ENCODE data around the gene POLDIP2.
A peak's percentile ranks its signal among the peaks of the same experiment; 100 is the strongest.

The POLDIP2 gene, protein sequence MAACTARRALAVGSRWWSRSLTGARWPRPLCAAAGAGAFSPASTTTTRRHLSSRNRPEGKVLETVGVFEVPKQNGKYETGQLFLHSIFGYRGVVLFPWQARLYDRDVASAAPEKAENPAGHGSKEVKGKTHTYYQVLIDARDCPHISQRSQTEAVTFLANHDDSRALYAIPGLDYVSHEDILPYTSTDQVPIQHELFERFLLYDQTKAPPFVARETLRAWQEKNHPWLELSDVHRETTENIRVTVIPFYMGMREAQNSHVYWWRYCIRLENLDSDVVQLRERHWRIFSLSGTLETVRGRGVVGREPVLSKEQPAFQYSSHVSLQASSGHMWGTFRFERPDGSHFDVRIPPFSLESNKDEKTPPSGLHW

DNA sequence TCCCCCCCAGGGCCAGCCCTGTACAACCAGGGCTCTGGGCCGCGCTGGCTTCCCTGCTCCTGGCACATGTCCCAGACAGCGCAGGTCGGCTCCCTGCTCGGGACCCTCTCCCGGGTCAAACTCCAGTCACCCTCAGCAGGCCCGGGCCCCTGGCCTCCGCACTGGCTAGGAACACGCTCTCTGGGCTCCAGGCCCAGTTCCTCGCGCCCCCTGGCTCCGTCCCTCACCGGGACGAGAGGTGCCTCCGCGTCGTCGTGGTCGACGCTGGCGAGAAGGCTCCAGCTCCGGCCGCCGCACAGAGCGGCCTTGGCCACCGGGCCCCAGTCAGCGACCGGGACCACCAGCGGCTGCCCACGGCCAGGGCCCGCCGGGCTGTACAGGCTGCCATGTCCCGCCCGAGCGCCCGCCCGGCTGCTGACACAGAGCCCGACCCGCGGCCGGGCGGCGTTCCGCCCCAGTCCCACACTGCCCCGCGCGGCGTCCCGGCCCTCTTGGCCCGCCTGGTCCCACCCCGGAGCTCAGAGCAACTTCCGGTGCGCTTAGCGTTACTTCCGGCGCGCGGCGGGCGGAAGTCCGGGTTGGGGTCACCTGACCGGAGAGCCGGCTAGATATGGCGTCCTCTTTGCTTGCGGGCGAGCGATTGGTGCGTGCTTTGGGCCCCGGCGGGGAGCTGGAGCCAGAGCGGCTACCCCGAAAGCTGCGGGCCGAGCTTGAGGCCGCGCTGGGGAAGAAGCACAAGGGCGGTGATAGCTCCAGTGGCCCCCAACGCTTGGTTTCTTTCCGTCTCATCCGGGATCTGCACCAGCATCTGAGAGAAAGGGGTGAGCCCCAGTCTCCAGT, at the start of gene POLDIP2:
TSS of gene POLDIP2 (minus strand) at position 467 of the 840 bp plus-strand sequence. CDS start at position 388, 79 bp downstream.
- DNase-seq: peak; percentile 89

DNA sequence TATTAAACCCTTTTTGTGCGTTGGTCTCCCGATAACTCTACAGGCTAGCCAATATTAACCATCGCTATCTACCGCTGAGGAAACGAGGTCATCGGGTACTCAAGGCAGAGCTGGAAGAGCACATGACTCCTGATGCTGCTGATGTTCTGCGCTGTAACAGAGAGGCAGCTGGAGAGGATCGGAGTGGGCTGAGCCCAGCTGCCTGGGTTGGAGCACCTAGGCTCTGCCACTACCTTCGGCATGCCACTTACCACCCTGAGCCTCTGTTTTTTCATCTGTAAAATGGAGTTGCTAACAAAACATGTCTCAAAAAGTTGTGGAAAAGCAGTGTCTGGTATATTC, 49.1 kb upstream of the POLDIP2 start:
- no peak for DNase-seq

DNA sequence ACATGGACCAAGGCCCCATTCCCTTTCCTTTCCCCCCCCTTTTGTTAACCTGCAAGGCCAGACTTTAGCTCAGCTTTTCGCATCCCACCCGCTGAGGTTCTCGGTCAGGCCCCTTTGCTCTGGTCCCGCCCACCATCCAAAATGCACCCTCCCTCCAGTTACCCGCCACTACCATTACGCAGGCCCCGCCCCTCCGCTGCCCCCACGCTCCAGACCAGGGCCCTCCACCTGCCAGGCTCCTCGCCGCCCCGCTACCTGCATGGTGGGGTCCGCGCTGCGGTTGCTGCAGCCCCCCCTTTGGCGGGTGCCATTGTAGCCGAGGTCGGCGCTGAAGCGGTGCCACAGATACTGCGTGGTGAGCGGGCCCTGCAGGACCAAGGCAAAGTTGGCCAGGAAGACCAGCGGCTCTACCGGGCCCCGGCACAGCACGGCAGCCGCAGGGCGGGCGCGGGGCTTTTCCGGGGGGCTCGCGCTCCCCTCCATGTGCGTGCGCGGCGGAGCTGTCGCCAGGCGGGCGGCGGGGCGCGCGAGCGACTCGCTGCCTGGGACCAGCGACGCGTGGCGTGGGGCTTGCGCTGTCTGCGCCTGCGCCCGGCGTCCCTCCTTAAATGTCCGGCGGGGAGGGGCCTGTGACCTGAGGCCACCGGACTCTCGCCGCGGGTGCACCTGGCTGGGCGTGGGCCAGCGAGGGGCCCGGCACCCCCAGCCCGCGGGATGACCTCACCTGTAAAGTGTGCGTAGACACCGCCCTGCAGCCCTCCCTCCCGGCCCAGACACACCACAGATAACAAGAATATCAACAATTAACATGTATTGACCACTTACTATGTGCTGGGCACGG, 48.5 kb upstream of the POLDIP2 start, which contains the start of gene SLC46A1:
TSS of gene SLC46A1 (minus strand) at position 581 of the 841 bp plus-strand sequence. CDS start at position 483, 98 bp downstream.
- DNase-seq: no peak

DNA sequence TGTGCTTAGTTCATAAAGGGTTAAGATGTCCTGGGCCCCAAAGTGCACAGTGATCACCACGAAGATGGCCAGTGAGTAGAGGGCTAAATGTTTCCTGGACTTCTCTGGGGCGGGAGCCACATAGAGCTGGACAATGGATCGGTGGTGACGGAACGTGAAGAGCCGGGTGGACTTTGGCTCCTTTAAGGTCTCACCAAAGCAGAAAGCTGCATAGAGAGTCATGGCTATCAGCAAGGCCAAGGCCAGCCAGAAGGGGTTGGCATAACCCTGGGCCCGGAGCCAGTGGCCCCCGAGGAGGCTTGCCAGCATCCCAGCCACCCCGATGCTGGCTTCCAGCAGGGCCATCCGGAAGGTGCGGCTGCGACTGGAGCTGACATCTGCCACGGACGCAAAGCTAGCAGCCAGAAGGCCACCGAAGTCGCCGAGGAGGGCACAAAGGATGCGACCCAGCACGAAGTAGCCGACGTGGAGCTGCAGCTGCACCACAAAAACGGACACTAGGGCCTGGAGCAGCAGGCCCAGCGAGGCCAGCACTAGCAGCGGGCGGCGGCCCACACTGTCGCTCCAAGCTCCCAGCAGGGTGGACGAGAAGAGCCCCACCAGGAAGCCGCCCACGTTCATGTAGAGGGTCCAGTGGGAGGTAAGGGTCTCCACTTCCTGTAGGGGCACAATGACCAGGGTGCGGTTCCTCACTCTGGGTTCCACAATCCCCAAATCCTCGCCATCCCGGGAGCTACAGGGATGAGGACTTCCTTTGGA, 47.7 kb upstream of the POLDIP2 start:
- no peak for DNase-seq

DNA sequence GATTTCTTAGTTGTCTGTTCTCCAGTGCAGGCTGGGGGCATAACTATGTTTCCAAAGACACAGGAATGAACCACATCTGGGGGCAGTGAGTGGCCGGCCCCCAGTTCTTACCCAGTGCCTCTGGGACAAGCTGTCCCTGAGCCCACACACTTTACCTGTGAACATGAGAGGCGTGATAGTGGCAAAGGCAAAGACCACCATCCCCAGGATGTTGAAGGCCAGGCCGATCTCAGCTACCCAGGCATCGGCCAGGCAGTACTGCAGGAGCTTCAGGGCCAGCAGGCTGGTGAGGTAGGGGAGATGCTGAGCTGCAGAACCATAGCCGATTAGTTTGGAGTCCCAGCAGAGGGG, 47.1 kb upstream of the POLDIP2 start:
- no peak for DNase-seq

DNA sequence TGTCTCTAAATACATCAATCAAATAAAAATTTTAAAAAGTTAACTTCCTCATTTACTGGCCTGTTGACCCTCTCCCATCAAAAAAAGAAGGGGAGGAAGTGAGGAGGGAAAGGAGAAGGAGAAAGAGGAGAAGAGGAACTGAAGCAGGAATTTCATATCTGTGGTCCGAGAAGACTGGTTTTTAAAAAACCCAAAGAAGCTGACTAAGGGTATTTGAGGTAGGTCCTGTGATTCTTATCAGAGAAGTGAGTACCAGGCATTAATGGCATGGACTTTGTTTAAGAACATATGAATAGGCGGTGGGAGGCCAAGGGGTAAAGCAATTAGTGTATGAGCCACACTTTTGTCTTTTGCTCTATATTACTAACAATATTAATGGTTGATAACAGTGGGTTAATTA, 46.7 kb upstream of the POLDIP2 start:
- no peak for DNase-seq

DNA sequence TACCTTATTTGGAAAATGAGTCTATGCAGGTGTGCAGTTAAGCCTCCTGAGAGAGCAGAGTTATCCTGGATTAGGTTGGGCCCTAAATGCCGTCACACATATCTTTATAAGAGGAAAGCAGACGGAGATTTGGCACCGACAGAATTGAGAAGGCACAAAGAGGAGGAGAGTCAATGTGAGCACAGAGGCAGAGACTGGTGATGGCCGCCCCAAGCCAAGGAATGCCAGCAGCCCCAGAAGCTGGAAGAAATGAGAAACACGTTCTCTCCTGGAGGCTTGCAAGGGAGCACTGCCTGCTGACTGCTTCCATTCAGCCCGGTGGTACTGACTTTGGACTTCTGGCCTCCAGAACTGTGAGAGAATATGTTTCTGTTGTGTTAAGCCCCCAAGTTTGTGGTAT, 45.5 kb upstream of the POLDIP2 start:
- DNase-seq: no peak

DNA sequence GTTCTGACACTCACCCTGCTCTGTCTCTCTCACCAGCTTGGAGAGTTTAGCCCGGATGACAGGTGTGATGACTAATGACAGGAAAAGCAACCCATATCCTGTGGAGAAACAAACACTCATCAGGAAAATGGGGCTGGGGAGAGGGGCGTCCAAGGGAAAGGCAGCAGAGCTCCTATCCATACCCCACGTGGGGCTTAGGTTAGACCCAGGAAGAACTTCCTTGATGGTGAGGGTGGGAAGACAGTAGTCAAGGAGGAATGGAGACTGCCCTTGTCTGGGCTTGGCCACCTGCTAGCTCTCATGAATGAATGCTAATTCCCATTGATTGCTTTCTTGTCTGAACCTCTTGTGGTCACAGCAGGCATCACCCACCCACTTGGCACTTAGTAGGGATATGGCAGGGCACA, 44.9 kb upstream of the POLDIP2 start:
- DNase-seq: no peak

DNA sequence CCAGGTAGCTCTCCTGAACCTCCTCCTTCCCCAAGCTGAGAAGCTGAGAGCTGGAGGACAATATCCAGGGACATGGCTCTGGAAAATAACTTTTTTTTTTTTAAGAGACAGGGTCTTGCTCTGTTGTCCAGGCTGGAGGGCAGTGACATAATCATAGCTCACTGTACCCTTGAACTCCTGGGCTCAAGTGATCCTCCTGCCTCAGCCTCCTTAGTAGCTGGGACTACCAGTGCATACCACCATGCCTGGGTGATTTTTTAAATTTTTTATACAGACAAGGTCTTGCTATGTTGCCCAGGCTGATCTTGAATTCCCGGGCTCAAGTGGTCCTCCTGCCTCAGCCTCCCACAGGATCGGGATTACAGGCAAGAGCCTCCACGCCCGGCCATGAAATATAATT, 42.5 kb upstream of the POLDIP2 start:
- DNase-seq: no peak

DNA sequence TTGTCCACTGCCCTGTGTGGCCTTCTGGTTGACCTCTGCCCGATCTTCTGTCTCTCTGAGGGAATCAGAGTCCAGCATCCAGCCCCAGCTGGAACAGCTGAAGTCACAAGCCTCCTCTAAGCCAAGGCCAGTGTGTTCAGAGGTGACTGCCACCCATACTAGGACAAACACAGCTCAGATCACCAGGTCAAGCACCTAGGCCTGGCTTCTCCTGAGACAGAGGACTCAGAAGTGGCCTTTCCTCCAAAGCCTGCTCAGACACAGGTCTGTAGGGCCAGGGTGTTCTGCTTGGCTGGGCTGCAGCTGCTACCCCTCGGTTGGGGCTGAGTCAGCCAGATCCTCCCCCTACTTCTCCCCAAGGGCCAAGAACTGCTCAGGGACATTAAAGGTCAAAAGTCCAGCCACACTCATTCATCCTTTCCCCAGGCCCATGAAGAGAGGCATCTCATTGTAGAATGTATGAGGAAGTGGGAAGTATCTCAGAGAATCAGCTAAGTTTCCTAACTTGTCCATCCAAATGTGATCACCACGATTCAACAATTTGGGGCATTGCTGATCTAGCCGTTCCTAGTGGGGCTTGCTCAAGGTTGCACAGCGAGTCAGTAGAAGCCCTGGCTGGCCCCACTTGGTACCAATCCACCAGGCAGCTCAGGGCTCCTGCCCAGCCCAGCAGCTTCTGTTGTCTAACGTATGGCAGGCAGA, 41.1 kb upstream of the POLDIP2 start:
- no peak for DNase-seq

DNA sequence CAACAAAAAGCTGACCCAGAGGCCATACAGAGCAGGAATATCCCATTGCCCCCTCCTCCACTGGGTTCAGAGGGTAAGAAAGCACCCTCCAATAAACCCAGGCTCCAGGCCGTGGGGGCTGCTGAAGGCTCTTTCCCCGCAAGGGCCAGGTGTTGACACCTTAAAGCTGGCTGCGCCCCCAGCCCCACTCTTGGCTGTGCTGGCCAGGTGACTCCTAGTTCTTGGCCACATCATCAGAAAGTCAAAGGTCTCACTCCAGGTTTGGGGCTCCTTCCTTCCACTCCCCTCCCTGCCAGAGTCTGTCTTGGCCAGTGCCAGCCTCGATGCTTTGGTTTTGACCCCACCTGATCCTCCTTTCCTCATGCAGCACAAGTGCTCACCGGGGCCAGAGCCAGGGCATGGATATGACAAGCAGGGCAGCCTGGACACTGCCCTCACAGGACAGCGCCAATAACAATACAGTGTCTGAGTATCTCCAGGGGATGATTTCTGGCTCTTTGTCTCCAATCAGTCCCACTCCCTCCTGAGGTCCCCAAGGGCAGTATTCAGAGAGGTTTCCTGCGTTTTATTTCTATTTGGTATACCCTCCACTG, 40.5 kb upstream of the POLDIP2 start:
- DNase-seq: no peak

DNA sequence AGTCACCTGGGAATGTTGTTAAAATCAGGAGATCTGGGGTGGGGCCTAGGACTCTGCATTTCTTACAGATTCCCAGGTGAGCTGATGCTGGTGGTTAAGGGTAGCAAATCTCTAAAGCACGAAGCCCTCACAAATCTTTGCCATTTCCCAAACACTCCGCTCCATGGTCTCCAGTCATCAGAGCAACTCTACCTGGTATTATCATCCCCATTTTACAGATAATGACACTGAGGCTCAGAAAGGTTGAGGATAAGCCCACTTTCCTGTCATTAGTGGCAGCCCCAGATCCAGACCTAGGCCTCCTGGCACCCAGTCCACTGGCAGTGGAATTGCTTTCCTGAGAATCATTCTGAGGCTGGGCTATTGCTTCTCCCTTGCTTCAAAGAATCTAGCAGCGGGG, 39.9 kb upstream of the POLDIP2 start:
- DNase-seq: no peak

DNA sequence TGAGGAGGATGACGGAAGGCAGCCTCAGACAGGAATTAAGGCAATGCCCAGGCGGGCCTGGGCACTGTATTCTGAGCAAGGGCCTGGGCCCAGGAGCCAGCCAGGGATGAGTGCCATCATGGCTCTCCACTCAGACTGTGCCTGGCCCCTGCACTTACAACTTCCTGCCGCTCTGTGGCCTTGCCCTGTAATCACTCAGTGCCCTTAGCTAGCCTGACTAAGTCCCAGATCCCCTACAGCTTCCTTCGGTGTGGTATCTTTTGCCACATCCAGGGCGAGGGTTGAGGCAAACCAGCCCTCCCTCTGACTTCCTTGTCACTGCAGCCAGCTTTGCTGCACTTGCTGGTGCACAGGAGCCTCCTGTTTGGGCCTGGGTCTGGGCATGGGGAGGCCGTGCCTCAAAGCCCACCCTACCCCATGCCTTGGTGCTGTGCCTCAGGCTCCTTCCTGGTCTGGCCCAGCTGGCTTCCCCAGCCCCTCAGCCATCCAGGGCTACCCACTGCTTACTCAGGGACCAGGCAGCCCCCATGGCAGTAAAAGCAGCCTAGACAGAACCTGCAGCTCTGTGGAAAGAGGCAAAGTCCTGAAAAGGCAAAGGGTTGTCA, 39.4 kb upstream of the POLDIP2 start:
- no peak for DNase-seq

DNA sequence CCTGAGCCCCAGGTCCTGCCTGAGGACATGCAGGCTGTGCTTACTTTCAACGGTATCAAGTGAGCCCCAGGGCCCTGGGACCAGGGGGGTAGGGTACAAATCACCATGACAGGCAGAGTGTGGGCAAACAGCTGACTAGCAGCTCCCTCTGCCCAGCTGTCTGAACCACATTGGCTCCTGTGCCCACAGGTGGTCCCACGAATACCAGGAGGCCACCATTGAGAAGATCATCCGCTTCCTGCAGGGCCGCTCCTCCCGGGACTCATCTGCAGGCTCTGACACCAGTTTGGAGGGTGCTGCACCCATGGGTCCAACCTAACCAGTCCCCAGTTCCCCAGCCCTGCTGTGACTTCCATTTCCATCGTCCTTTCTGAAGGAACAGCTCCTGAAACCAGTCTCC, 38.6 kb upstream of the POLDIP2 start:
- no peak for DNase-seq

DNA sequence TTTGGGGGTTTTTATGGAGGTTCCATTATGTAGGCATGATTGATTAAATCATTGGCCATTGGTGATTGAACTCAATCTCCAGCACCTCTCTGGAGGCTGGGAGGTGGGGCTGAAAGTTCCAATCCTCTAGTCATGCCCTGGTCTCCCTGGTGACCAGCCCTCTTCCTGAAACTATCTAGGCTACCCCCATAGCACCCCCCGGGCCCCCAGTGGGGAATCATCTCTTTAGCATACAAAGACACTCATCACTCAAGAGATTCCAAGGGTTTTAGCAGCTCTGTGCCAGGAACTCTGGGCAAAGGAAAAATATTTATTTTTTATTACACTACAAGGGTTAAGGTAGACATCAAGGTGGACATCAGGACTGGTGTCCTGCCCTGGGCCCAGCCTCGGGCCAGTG, 38.1 kb upstream of the POLDIP2 start:
- DNase-seq: no peak

DNA sequence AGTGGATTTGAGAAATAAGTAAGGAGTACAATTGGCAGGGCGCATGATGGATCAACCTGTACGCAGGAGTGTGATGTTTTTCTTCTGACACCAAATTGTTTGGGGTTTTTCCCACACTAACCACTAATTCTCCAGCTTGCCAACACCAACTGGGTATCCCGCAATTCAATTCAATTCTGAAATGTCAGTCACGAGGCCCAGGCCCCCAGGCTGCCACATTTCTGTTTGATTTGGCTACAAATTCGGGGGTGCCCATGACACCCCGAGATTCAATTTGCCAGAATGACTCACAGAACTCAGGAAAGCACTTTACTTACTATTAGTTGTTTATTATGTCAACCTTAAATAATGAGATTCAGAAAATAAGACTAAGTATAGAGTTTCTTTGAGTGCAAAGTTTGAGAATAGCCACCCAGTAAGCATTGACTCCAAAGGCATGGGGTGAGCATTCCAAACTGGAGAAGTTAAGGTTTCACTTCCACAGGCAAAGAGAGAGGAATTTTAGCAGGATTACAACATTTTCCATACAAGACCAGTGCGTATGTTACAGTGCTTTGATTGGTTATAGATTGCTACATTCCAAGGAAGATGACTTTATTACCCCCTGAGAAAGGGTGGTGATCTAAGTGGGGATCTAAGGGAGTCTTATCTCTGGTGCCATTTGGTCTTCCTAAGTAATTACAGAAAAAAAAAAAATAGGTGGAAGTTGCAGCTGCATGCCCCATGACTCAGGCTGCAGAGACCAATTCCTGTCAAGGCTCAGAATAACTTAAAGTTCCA, 37.2 kb upstream of the POLDIP2 start:
- DNase-seq: no peak

DNA sequence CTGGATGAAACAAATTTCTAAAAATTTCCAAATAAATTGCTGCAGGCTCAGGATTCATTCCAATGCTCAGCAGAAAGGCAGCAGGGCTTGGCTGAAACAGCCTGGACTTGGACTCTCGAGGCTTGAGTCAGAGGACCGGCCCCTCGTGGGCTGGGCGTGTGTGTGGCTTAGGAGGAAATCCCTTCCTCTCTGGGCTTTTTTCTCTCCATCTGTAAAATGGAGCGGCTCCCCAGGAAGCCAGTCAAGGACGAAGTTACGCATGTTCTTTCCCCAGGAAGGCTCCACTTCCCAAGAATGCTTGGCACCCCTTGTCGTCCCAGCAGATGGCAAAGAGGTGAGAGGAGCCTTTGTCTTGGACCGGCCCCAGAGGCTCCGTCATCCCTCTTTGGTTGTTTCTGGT, 35.2 kb upstream of the POLDIP2 start:
- no peak for DNase-seq

DNA sequence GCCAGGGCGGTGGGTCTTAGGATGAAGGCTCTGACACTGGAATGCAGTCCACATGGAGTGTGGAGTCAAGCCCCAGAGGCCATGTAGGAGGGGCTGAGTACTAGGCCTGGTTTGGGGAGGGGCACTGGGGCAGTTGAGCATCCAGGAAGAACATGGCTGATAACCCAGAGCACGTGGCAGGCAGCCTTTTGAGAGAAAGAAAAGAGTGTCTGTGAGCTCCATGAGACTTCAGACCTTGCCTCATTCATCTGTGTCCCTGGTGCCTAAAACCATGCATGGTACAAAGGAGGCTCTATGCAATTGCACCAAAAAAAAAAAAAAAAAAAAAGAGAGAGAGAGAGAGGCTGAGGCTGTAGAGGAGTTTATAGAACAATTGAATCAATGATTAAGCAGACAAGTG, 34.1 kb upstream of the POLDIP2 start:
- DNase-seq: no peak

DNA sequence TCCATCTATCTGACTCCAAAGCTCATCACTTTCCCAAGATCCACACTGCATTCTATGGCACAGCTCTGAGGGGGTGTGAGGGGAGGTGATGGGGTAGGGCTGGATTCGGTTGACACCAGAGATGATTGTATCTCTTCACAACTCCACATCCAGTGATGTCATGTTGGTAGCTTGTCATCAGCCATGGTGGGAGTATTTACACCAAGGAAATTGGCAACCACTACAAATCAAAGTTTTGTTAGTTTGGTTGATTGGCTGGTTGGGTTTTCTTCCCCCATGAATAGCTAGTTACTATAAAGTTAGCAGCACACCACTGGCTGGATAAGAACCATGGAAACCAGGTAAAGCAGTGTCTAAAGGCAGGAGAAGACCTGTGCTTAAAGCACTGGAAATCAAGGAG, 33.7 kb upstream of the POLDIP2 start:
- DNase-seq: no peak

DNA sequence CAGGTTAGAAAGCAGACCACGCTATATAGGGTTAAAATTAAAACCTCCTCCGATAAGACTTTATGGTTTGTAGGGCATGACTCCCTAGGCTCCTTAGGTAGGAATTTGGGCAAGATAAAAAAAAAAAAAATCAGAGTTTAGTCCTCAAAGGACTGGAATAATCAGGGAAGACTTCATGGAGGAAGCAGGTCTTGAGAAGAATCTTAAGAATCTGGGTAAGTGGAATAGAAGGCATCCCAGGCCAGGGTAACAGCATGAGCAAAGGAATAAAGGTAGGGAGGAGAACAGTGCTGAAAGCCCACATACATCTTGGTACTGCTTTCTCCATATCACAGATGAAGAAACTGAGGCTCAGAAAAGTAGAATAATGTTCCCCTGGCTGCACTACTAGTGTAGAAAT, 33.2 kb upstream of the POLDIP2 start:
- DNase-seq: no peak

All from NK-92 treated with Interleukin-12 subunit alpha and Interleukin-12 subunit beta, amount 100 ng/mL, for 24 hours (cell line).